ENCODE measurements around the gene TMEM132A.

- TF ChIP-seq CTCF (IDR thresholded peaks at IDR 0.05) = peak in 3 of 7 experiments; percentile 21 to 31 (median 24)
- TF ChIP-seq POLR2A (IDR thresholded peaks at IDR 0.05) = no peak
Measured at GRCh38 chr11:60915248-60915914, 8.9 kb upstream of the TMEM132A start.
